GM12892 (cell line): ENCODE measurements around the gene EDEM1.
"Not testable (repeated sequence)": the region's sequence is repeated elsewhere in the genome, so short reads cannot be mapped to it uniquely, and the experiment has no call there.

ENCODE experiments used
- DNase-seq: peaks from one replicate; pipeline ENCODE4 v3.0.0; 2011; ENCODE audit not compliant: insufficient read length
- FAIRE-seq: peaks from 2 replicates; lab custom pipeline; 2011; peaks lifted over from hg19 to GRCh38; lab: Jason Lieb, UNC
- POLR2A ChIP-seq: IDR thresholded peaks from 2 replicates; pipeline ENCODE4 v1.6.1; 2011; ENCODE audit warnings: low read depth, low read length, control low read depth
- POLR2AphosphoS5 ChIP-seq: IDR thresholded peaks from 2 replicates; pipeline ENCODE4 v1.6.1; 2011; ENCODE audit warnings: low read depth, low read length, control low read depth
- TAF1 ChIP-seq: IDR thresholded peaks from 2 replicates; pipeline ENCODE4 v1.6.1; 2011; ENCODE audit warnings: low read depth, mild to moderate bottlenecking, control low read depth, low read length, borderline replicate concordance

The EDEM1 gene

GRCh38 chr3:5155241-5155640 lies 32.3 kb upstream of the EDEM1 start:
- DNase-seq (no peak), FAIRE-seq (no peak)
- TF ChIP-seq POLR2AphosphoS5 (no peak), POLR2A (no peak), TAF1 (no peak)

DNA sequence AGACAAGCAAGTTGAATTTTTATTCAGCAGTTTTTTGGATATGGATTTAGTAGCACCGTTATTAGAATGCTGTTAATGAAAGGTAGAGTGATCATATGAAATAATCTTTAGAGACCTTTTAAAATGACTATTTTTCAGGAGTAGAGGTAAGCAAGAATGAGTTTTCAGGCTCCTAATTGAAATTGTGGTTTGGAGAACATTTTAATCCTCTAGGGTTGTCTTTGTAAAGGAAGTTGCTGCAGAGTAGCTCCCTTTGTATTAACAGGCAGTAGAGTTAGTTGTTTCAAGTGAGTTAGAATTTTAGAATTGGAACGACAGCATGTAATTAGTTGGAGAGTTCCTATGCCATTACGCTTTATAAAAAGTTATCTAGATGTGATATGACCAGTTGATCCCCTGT lies 27.2 kb upstream of the EDEM1 start:
- FAIRE-seq, result no peak
- no peak for DNase-seq

GRCh38 chr3:5160940-5161858 lies 26.3 kb upstream of the EDEM1 start:
- TF ChIP-seq POLR2A (no peak), TAF1 (no peak)
- FAIRE-seq (no peak), DNase-seq (no peak)

More for the DNA sequence above, 27.2 kb upstream of the EDEM1 start:
- TF ChIP-seq POLR2AphosphoS5, result no peak
- TF ChIP-seq TAF1, result no peak
- TF ChIP-seq POLR2A, result no peak

DNA sequence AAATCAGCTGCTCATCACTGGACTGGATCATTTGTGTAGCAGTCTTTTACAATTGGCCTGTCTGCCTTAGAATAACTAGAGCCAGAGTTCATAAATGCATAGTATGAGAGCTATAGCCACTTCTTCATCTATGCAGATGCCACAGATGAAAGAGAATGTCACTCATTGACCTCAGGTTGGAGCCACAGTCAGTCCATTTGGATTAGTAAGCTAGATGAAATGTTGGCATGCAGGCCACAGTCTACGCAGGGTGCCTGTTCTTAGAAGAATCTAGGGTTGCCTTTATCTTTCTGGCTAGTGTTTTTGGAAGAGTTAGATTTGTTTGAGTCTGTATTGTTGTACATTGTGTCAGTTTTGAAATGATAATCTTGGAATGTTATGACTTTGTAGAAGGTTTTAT lies 25.4 kb upstream of the EDEM1 start:
- TF ChIP-seq TAF1, result no peak
- no peak for TF ChIP-seq POLR2AphosphoS5
- no peak for TF ChIP-seq POLR2A
- FAIRE-seq (peak; percentile 44), DNase-seq (no peak)

DNA sequence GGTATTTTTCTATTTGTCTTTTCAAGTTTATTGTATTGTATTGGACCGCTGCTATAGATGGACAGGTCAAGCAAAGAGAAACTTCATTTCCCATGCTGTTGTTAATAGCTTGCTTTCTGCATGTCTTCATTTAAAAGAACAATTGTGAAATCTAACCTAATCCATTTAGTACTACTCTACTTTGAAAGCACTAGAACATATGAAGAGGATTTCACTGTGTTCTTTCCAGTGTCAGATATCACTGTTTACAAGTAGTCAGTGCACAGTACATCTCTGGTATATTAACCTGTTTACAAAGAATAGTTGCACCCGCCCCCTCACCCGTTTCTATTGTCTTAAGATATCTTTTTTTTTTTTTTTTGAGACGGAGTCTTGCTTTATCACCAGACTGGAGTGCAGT lies 21.8 kb upstream of the EDEM1 start:
- FAIRE-seq, result no peak
- DNase-seq, result no peak
- no peak for TF ChIP-seq TAF1
- no peak for TF ChIP-seq POLR2AphosphoS5
- TF ChIP-seq POLR2A, result no peak

- FAIRE-seq (peak; percentile 21), DNase-seq (no peak)
- no peak for TF ChIP-seq POLR2AphosphoS5
- no peak for TF ChIP-seq POLR2A
- TF ChIP-seq TAF1, result no peak
Observed at GRCh38 chr3:5166846-5167245, 20.7 kb upstream of the EDEM1 start.

- no peak for TF ChIP-seq POLR2AphosphoS5
- TF ChIP-seq TAF1, result no peak
- no peak for TF ChIP-seq POLR2A
- no peak for FAIRE-seq
- DNase-seq, result no peak
Observed at GRCh38 chr3:5168110-5168509, 19.4 kb upstream of the EDEM1 start.

DNA sequence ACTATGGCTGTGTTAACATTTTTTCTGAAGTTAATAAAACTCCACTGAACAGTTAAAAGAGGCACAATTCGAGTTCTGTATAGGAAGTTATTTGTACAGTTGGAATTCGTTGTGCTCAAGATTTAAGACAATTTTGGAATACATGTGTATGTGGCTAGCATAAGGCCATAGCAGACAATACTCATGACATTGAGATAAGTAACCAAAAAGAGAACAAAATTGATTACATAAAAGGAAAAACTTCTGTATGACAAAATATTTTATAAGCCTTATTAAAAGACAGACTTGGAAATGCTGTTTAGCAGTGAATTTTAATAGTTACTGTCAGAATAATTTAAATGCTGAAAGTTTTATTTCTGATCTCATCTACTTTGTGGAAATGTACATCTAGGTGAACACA lies 17.7 kb upstream of the EDEM1 start:
- TF ChIP-seq POLR2AphosphoS5 (no peak), TAF1 (no peak), POLR2A (no peak)
- DNase-seq (no peak), FAIRE-seq (no peak)

- FAIRE-seq (no peak), DNase-seq (no peak)
- TF ChIP-seq POLR2AphosphoS5, result no peak
- no peak for TF ChIP-seq TAF1
- no peak for TF ChIP-seq POLR2A
Observed at GRCh38 chr3:5170975-5171374, 16.5 kb upstream of the EDEM1 start.

- DNase-seq, result no peak
- TF ChIP-seq POLR2A, result no peak
- TF ChIP-seq POLR2AphosphoS5, result no peak
- TF ChIP-seq TAF1, result no peak
- no peak for FAIRE-seq
Observed at GRCh38 chr3:5172018-5172417, 15.5 kb upstream of the EDEM1 start.

DNA sequence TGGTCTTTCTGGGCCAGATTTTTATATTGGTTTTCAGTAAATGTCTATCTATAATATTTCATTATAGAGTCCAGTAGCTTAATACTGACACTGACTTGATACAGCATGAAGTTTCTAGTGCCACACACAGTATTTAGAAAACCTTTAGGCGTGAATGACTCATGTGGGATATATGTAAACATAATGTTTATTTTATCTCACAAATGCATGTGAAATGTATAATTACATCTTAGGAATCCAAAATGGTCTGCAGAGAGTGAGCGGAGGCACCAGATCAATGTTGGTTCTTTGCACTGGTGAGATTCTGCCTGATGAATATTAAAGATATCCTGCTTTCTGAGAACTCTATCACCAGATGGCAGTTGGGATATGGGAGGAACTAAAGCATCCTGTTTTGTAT lies 8.5 kb upstream of the EDEM1 start:
- not testable (repeated sequence) for DNase-seq, FAIRE-seq

DNA sequence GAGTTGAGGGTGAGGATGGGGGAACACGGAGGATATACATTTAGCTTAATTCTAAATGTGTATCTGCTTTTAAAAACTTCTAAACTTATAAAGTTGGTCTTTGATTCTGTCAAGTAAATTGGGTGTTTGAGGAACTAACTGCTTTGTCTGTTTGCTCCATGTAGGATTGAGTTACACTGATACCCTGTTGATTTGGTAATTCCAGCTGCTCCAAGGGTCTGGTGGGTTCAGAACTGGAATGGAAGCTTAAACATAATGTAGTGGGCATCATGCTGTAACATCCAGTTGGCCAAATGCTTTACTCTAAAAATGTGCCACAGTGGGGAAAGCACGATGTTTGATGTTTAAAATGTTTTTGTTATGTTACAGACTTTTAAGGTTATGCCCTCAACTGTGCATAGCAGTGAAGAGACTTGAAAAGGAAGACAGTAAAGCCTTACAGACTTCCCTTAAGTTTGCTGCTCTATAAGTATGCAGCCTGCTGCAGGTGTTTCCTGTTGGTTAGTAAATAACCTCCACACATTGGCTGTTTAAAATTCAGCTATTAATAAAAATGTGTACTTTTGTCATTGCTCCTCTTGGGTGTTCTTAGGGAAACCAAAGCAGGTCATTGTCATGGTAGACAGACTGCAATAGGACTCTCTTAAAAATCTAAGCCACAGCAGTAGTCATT lies 5.9 kb upstream of the EDEM1 start:
- FAIRE-seq (peak; percentile 88), DNase-seq (no peak)
- TF ChIP-seq POLR2AphosphoS5 (no peak), POLR2A (0 out of 2 replicates have a peak, but pooled peaks have one; percentile 12)

DNA sequence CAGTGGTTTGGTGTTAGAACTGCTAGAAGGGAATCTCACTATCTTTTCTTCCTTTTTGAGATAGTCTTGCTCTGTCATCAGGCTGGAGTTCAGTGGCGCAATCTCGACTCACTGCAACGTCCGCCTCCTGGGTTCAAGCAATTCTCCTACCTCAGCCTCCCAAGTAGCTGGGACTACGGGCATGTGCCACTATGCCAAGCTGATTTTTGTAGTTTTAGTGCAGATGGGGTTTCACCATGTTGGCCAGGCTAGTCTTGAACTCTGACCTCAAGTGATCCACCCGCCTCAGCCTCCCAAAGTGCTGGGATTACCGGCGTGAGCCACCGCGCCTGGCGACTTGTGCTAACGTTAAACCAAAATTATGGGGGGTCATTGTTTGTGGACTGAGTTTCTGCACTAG lies 3.8 kb upstream of the EDEM1 start:
- not testable (repeated sequence) for FAIRE-seq, DNase-seq
